ENCODE results near the gene RFC5.
"Not testable (repeated sequence)": the region's sequence is repeated elsewhere in the genome, so short reads cannot be mapped to it uniquely, and the experiment has no call there.

RFC5 gene

DNA sequence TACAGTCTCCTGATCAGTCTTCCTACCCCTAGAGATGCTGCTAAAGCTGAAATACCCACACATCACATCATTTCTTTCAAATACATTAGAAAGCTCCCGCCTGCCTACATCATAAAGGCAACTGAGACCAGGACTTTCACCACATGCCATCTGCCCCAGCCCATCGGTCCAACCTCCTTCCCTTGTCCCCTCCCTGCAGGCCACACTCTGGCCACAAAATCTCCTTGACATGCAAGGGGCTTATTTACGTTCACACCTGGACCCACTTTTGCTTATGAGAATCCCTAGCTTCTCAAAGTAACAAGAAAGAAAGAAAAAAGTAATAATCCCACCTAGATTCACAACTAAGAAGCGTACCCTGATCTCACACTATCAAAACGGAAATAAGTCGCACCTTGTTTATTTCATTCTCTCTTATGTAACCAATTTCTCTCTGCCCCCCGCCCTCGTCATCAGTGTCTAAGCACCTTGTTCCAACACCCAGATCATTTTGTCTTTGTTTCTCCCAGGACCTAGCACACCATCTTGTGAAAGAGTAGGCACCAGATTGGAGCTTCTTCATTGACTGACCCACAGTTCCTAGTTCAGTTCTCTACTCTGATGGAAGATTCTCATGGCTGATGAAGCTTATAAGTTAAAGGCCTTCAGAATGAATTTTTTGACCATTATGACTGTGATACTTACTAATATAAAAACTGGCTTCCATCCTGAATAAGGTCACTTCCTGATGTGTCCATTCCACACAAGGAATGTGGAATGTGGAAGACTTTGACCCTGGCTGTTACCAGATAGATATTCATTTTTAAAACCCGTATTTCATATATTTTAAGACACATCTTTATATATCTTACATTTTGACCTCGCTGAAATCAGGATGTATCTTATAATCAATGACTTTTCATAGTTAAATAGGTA lies 36.8 kb downstream of the RFC5 start:
- DNase-seq: no peak

DNA sequence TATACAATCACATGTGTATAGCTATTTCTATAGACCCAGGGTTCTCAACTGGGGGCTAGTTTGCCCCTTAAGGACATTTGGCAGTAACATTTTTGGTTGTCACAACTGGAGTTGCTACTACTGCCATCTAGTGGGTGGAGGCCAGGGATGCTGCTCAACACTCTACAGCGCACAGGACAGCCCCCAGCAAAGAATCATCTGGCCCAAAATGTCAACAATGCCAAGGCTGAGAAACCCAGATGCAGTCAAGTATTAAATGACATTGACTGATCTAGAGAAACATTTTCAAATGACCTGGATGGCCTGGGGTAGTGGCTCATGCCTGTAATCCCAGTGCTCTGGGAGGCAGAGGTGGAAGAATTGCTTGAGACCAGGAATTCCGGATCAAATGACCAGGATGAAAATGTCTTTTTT lies 38.6 kb downstream of the RFC5 start:
- DNase-seq: peak; percentile 59

DNA sequence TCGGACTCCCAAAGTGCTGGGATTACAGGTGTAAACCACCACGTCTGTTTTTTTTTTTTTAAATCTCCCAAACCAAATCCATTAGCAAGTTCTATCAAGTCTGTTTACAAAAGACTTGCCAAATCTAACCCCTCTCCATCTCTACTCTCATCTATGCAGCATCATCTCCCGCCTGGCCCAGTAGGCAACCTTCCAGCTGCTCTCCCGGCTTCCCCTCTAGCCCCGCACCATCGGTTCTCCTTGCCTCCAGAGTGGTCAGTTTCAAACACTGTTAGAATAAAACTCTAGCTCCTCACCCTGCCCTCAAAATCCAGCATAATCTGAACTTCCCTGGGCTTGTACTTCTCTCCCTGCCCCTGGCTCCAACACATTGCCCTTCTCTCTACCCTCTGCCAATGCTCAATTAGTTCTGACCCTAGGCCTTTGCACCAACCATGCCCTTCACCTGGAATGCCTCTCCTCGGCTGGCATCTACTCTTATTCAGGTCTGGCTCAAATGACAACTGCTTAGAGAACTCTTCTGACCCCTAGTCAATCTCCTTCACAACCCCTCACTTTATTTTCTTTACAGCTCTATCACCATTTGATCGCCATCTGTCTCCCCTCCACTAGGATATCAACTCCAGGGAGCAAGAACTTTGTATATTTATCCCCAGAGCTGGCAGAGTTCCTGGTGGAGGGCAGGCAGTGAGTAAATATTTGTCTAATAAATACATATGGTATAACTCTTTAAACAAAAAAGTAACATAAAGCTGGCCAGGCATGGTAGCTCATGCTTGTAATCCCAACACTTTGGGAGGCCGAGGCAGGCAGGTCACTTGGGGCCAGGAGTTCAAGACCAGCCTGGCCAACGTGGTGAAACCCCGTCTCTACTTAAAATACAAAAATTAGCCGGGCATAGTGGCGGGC lies 39.6 kb downstream of the RFC5 start:
- no peak for DNase-seq

- DNase-seq: no peak
Measured at GRCh38 chr12:118058227-118058626, 41.7 kb downstream of the RFC5 start.

DNA sequence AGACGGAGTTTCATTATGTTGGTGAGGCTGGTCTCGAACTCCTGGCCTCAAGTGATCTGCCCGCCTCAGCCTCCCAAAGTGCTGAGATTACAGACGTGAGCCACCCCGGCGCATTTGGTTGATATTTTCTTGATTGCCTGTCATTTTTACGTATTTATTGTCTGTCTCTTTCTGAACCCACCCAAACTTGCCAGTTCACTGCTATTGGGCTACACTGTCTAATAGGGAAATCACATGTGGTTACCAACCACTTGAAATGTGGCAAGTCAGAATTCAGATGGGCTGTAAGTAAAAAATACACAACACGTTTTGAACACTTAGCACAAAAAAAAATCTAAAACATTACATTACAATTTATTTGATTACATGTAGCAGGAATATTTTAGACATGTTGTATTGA lies 42.4 kb downstream of the RFC5 start:
- DNase-seq: no peak

DNA sequence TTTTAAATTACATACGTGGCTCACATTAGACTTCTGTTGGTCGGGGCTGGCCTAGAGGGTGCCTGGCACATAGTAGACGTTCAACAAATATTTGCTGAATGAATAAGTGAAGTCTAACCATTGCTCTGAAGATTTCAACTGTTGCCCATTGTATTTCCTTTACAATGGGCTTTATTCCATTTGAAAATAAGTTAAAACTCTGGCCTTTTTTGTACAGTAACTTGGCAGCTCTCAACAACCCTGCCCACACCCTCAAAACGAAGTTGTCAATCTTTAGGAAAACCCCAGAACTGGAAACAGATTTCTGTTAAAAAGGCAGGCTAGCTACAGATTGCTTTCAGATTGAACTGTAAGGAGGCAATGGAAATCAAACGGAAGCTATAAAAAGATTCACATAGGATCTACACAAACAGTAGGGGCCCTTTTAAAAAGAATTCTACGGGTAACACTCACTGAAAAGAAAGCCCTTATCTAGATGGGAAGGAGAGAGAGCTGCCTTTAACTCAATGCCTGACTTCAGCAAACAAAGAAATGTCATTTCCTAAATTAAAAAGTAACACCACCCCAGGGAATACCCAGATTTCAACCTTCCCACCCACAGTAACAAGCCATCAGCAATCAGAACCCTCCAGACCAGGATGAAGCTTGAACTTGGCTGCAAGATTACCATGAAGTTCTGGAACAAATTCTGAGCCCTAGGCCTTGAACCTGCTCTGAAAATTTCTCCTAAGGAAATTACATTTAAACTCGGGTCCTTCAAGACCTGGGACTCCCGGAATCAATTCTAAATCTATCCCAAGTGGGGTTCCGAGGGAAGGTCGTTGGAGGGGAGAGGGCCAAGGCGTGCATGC lies 43.1 kb downstream of the RFC5 start:
- DNase-seq: no peak

- DNase-seq: peak; percentile 11
Measured at GRCh38 chr12:118060301-118061010, 44.0 kb downstream of the RFC5 start.

DNA sequence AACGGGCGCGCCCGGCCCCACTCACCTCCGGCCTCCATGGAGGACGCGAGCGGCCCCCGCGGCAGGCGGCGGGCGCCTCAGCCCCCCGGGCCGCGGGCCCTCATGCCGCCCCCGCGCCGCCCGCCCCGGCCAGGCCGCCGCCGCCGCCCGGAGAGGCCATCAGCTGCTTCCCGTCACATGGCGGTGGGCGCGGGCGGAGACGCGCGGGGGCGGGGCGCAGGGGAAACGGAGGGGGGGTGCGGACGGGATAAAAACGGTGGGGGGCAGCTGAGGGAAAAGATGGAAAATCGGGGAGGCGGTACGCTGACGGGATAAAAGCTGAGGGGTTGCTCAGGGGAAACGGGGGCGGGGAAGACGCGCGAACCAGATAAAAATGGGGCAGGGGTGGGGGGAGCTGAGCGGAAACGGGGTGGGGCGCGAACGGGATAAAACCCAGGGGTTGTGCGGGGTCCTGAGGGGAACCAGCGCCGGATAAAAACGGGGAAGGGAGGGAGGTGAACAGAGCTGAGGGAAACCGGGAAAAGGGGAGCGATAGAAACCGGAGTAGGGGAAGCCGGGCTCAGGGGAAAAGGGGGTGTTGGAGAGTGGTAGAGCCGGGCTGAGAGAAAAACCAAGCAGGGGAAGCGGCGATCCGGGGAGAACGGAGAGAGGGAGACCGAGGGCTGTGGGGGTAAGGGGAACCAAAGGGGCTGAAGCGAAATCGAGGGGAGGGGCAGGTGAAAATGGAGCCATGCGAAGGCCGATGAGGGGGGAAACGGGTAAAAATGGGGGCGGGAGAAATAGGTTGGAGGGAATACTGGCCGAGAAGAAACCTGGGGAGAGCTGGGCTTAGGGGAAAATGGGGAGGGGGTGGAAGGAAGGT lies 44.7 kb downstream of the RFC5 start, which contains the start of gene WSB2:
TSS of gene WSB2 (minus strand) at position 169 of the 862 bp plus-strand sequence. CDS start at position 38, 131 bp downstream.
- DNase-seq: peak; percentile 45

DNA sequence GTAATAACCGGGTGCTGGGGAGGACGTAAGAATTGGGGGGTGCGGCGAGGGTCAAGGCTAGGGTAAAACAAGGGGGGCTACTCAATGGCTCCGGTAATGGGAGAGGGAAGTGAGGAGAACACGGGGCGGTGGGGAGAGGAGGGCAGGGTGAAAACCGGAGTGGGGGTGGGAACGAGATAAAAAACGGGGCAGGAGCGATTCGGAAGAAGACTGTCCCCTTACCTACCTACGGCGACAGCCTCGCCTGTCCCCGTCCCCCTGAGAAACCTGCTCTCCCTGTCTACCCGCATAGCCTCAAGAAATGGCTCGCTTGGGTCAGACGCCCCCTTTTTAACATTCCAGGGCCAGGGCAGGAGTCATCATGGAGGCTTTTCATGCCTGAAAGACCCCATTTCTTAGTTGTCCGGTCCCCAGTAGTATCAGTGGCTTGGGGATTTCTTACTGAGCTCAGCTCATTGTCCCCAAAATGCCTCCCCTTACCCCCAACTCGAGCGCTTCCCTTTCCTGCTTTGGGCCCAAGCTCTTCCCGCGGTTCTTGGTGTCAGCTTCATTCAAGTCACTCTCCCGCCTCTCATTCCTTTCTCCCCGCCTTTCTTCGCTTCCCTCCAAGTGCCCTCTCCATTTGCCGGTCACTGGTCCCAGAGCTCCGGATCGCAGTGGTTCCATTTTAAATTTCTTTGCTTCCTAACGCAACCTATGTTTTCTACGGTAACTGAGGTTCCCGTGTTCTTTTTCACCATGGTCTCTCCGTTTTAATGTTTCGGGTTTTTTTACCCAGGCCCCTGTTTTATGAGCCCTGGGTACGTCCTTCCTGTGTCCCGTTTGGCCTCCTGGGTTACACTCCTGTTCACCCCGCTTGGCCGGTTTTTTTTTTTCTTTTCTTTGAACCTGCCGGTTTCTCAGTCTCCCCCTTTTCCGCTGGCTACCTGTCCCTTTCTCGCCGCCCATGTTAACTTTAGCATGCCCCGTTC lies 45.7 kb downstream of the RFC5 start:
- DNase-seq: no peak

DNA sequence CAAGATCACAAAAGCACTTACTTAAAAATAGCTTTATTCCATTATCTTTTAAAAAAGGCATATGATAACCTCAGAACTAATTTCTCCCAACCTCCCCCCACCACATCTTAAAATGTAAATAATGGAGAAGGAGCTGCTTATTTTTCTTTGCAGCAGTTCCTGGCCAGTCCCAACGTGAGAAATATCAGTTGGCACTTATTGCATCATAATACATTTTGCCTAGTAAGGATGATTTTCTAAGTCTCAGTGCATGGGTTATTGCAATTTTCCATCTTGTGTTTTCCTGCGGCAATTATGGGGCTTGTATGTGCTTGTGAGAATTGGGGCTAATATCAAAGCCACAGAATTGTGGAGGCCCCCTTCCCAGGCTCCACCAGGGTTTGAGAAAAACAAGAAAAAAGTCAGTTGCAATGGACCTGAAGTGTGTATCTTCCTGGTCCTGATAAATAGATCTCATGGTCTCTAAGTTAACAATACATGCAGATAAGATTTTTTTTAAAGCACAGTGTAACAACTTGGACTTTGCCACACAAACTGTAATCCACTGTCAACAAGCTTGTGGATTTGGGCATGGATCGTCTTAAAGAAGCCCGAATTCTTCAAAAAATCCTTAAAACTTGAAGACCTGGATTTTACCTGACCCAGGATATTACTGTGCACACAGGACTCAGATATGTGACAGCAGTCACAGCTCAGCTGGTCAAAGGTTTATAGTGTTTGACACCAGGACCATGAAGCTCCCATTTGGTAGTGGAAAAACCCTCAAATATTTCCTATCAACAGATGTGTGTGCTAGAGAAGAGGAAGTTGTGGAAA lies 47.3 kb downstream of the RFC5 start:
- DNase-seq: no peak

- DNase-seq: no peak
Measured at GRCh38 chr12:118064608-118065007, 48.1 kb downstream of the RFC5 start.

DNA sequence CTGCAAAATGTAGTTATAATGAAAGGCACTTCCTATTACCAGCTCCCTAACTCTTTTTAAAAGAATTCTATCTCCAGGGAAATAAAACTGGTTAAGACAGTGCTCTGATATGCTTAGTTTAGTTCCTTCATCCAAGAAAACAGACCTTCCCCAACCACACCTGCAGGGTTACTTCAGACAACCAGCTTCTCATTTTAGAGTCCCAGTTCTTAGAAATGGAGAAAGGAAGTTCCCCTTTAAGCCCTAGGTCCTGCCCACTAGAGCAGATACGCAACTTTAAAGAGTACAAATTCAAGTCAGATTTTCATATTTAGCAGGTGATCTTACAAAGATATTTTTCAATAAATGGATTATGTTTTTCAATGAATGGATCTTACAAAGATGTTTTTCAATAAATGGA lies 48.9 kb downstream of the RFC5 start:
- no peak for DNase-seq

GRCh38 chr12:118068445-118068844 lies 51.9 kb downstream of the RFC5 start:
- no peak for DNase-seq

DNA sequence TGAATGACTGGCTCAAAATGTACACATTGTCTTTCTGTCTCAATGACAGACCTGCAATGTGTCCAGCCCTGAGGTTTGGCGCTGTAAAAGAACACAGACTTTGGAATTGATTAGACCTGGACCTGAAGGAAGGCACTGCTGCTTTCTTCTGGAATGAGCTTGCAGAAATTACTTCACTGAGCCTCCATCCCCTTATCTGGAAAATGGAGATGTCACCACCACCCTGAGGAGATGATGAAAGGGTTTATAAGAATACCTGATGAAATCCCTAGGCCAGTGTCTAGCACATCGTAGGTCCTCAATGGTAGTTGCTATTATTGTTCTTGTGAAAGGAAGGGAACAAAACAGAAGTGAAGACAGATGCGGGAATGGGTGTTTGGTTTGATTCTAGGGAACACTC lies 54.1 kb downstream of the RFC5 start:
- DNase-seq: no peak

- no peak for DNase-seq
Measured at GRCh38 chr12:118073768-118074167, 57.3 kb downstream of the RFC5 start.

DNA sequence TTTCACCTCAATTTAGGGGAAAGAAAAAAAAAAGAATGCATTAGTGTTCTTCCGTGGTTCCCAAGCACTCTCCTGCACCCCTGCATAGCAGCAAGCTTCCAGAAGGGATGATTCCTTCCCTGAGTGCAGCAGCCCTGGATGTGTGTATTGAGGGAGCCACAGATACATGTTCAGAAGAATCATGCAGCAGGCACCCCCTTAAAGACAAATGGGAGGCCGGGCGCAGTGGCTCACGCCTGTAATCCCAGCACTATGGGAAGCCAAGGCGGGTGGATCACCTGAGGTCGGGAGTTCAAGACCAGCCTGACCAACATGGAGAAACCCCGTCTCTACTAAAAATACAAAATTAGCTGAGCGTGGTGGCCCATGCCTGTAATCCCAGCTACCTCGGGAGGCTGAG lies 65.0 kb downstream of the RFC5 start:
- not testable (repeated sequence) for DNase-seq

Data from effector CD4-positive, alpha-beta T cell (primary cell).